Thyroid gland (tissue), 4 donors: ENCODE measurements around the gene TRMT1.

Experiments
- CTCF ChIP-seq, 6 experiments: fragments of 200-600 bp in 3 of 6; fragments of 450-650 bp in 3 of 6; sonication (generic) in 3 of 6; IDR thresholded peaks; one replicate each; pipeline ENCODE4 v1.5.1; 2016 to 2019; ENCODE audit warnings: antibody characterized with exemption in 6 of 6, mild to moderate bottlenecking in 2 of 6, inconsistent platforms in 1 of 6, moderate library complexity in 1 of 6
- POLR2A ChIP-seq, 2 donors: fragments of 450-650 bp; IDR thresholded peaks; one replicate each; pipeline ENCODE4 v1.6.1; 2017; ENCODE audit warnings: antibody characterized with exemption in 2 of 2, mild to moderate bottlenecking in 2 of 2, moderate library complexity in 1 of 2

GRCh38 chr19:13083627-13084026 is 32.9 kb downstream of the TRMT1 start:
- TF ChIP-seq CTCF (IDR thresholded peaks at IDR 0.05), result no peak
- no peak for TF ChIP-seq POLR2A (IDR thresholded peaks at IDR 0.05)
